ENCODE results near the gene CCDC127.

CCDC127 gene

GRCh38 chr5:189486-189885, 28.5 kb downstream of the CCDC127 start:
- Histone ChIP-seq H3K4me3 (ENCODE audit: low read depth, low read length) (no peak overlapping the region), H3K79me2 (ENCODE audit: control insufficient read depth, insufficient read depth, low read length, unreplicated experiment) (no peaks in the 10 kb centered on the region), H3K36me3 (ENCODE audit: insufficient read depth, low read length) (no peaks in the 10 kb centered on the region), H3K4me1 (ENCODE audit: control insufficient read depth, insufficient read depth, low read length, unreplicated experiment) (peaks cover 3% of the 10 kb centered on the region), H3K27ac (ENCODE audit: low read depth, low read length) (no peak overlapping the region), H3K27me3 (ENCODE audit: insufficient read depth, low read length) (no peaks in the 10 kb centered on the region), H2AFZ (ENCODE audit: low read length, unreplicated experiment) (no peak overlapping the region)

- H3K79me2 ChIP-seq (ENCODE audit: control insufficient read depth, insufficient read depth, low read length, unreplicated experiment), result no peaks in the 10 kb centered on the region
- H3K36me3 ChIP-seq (ENCODE audit: insufficient read depth, low read length), result no peaks in the 10 kb centered on the region
- H3K4me3 ChIP-seq (ENCODE audit: low read depth, low read length), result no peak overlapping the region
- H3K27ac ChIP-seq (ENCODE audit: low read depth, low read length), result no peak overlapping the region
- no peak overlapping the region for H2AFZ ChIP-seq (ENCODE audit: low read length, unreplicated experiment)
- H3K27me3 ChIP-seq (ENCODE audit: insufficient read depth, low read length), result no peaks in the 10 kb centered on the region
- peaks cover 3% of the 10 kb centered on the region for H3K4me1 ChIP-seq (ENCODE audit: control insufficient read depth, insufficient read depth, low read length, unreplicated experiment)
Observed at GRCh38 chr5:188488-189481, 29.2 kb downstream of the CCDC127 start.

GRCh38 chr5:187617-188451, 30.1 kb downstream of the CCDC127 start:
- H3K4me1 ChIP-seq (ENCODE audit: control insufficient read depth, insufficient read depth, low read length, unreplicated experiment), result peaks cover 3% of the 10 kb centered on the region
- H3K36me3 ChIP-seq (ENCODE audit: insufficient read depth, low read length), result no peaks in the 10 kb centered on the region
- H3K4me3 ChIP-seq (ENCODE audit: low read depth, low read length), result no peak overlapping the region
- no peaks in the 10 kb centered on the region for H3K27me3 ChIP-seq (ENCODE audit: insufficient read depth, low read length)
- H3K79me2 ChIP-seq (ENCODE audit: control insufficient read depth, insufficient read depth, low read length, unreplicated experiment), result no peaks in the 10 kb centered on the region
- H3K27ac ChIP-seq (ENCODE audit: low read depth, low read length), result no peak overlapping the region
- no peak overlapping the region for H2AFZ ChIP-seq (ENCODE audit: low read length, unreplicated experiment)

- Histone ChIP-seq H3K4me1 (ENCODE audit: control insufficient read depth, insufficient read depth, low read length, unreplicated experiment) (peaks cover 3% of the 10 kb centered on the region), H3K79me2 (ENCODE audit: control insufficient read depth, insufficient read depth, low read length, unreplicated experiment) (no peaks in the 10 kb centered on the region), H3K27ac (ENCODE audit: low read depth, low read length) (no peak overlapping the region), H3K27me3 (ENCODE audit: insufficient read depth, low read length) (no peaks in the 10 kb centered on the region), H3K36me3 (ENCODE audit: insufficient read depth, low read length) (no peaks in the 10 kb centered on the region), H2AFZ (ENCODE audit: low read length, unreplicated experiment) (no peak overlapping the region), H3K4me3 (ENCODE audit: low read depth, low read length) (no peak overlapping the region)
Observed at GRCh38 chr5:187042-187431, 30.9 kb downstream of the CCDC127 start.

GRCh38 chr5:186091-187041, 31.6 kb downstream of the CCDC127 start:
- Histone ChIP-seq H3K27me3 (ENCODE audit: insufficient read depth, low read length) (no peaks in the 10 kb centered on the region), H3K27ac (ENCODE audit: low read depth, low read length) (no peak overlapping the region), H3K36me3 (ENCODE audit: insufficient read depth, low read length) (no peaks in the 10 kb centered on the region), H3K4me1 (ENCODE audit: control insufficient read depth, insufficient read depth, low read length, unreplicated experiment) (peaks cover 3% of the 10 kb centered on the region), H3K79me2 (ENCODE audit: control insufficient read depth, insufficient read depth, low read length, unreplicated experiment) (no peaks in the 10 kb centered on the region), H3K4me3 (ENCODE audit: low read depth, low read length) (no peak overlapping the region), H2AFZ (ENCODE audit: low read length, unreplicated experiment) (no peak overlapping the region)

- Histone ChIP-seq H2AFZ (ENCODE audit: low read length, unreplicated experiment) (no peak overlapping the region), H3K27me3 (ENCODE audit: insufficient read depth, low read length) (peaks cover under 1% of the 10 kb centered on the region; the same call in 1 of the 2 replicates), H3K4me1 (ENCODE audit: control insufficient read depth, insufficient read depth, low read length, unreplicated experiment) (peaks cover 3% of the 10 kb centered on the region), H3K27ac (ENCODE audit: low read depth, low read length) (no peak overlapping the region), H3K79me2 (ENCODE audit: control insufficient read depth, insufficient read depth, low read length, unreplicated experiment) (no peaks in the 10 kb centered on the region), H3K4me3 (ENCODE audit: low read depth, low read length) (no peak overlapping the region), H3K36me3 (ENCODE audit: insufficient read depth, low read length) (no peaks in the 10 kb centered on the region)
Observed at GRCh38 chr5:185095-186070, 32.6 kb downstream of the CCDC127 start.

- peaks cover 10% of the 10 kb centered on the region for H3K27me3 ChIP-seq (ENCODE audit: insufficient read depth, low read length)
- H3K36me3 ChIP-seq (ENCODE audit: insufficient read depth, low read length), result no peaks in the 10 kb centered on the region
- peaks cover 3% of the 10 kb centered on the region for H3K4me1 ChIP-seq (ENCODE audit: control insufficient read depth, insufficient read depth, low read length, unreplicated experiment)
- H3K4me3 ChIP-seq (ENCODE audit: low read depth, low read length), result no peak overlapping the region
- H3K27ac ChIP-seq (ENCODE audit: low read depth, low read length), result no peak overlapping the region
- H2AFZ ChIP-seq (ENCODE audit: low read length, unreplicated experiment), result no peak overlapping the region
- no peaks in the 10 kb centered on the region for H3K79me2 ChIP-seq (ENCODE audit: control insufficient read depth, insufficient read depth, low read length, unreplicated experiment)
Observed at GRCh38 chr5:184471-184870, 33.5 kb downstream of the CCDC127 start.

GRCh38 chr5:182126-182525, 35.8 kb downstream of the CCDC127 start:
- peaks cover 28% of the 10 kb centered on the region for H3K27me3 ChIP-seq (ENCODE audit: insufficient read depth, low read length)
- H3K4me1 ChIP-seq (ENCODE audit: control insufficient read depth, insufficient read depth, low read length, unreplicated experiment), result no peaks in the 10 kb centered on the region
- H3K79me2 ChIP-seq (ENCODE audit: control insufficient read depth, insufficient read depth, low read length, unreplicated experiment), result no peaks in the 10 kb centered on the region

GRCh38 chr5:181566-181965, 36.4 kb downstream of the CCDC127 start:
- Histone ChIP-seq H3K36me3 (ENCODE audit: insufficient read depth, low read length) (no peaks in the 10 kb centered on the region), H3K4me3 (ENCODE audit: low read depth, low read length) (no peak overlapping the region), H3K4me1 (ENCODE audit: control insufficient read depth, insufficient read depth, low read length, unreplicated experiment) (no peaks in the 10 kb centered on the region), H3K79me2 (ENCODE audit: control insufficient read depth, insufficient read depth, low read length, unreplicated experiment) (no peaks in the 10 kb centered on the region), H3K27me3 (ENCODE audit: insufficient read depth, low read length) (peaks cover 31% of the 10 kb centered on the region), H2AFZ (ENCODE audit: low read length, unreplicated experiment) (no peak overlapping the region), H3K27ac (ENCODE audit: low read depth, low read length) (no peak overlapping the region)

More at GRCh38 chr5:182126-182525, 35.8 kb downstream of the CCDC127 start:
- no peak overlapping the region for H3K27ac ChIP-seq (ENCODE audit: low read depth, low read length)
- H3K4me3 ChIP-seq (ENCODE audit: low read depth, low read length), result no peak overlapping the region
- no peaks in the 10 kb centered on the region for H3K36me3 ChIP-seq (ENCODE audit: insufficient read depth, low read length)
- no peak overlapping the region for H2AFZ ChIP-seq (ENCODE audit: low read length, unreplicated experiment)
